GM19372 (cell line): ENCODE data around the gene FGF5.
"Not testable (repeated sequence)": the region's sequence is repeated elsewhere in the genome, so short reads cannot be mapped to it uniquely, and the experiment has no call there.

Experiments
- ATAC-seq: cut with Tn5 transposase; IDR thresholded peaks from one replicate; pipeline ENCODE4 v1.9.1; 2021; ENCODE audit warnings: mild to moderate bottlenecking, low read depth, moderate library complexity; ENCODE audit not compliant: unreplicated experiment

The FGF5 gene

GRCh38 chr4:80266253-80266901, at the start of gene FGF5:
Gene FGF5 (plus strand): TSS chr4:80266664. CDS start chr4:80266825, 161 bp downstream.
- ATAC-seq: no peak

GRCh38 chr4:80219301-80220025, 47.0 kb upstream of the FGF5 start:
- ATAC-seq: no peak

GRCh38 chr4:80220711-80221110, 45.8 kb upstream of the FGF5 start:
- ATAC-seq: no peak

- no peak for ATAC-seq
Observed at GRCh38 chr4:80221161-80221560, 45.3 kb upstream of the FGF5 start.

GRCh38 chr4:80225595-80225994, 40.9 kb upstream of the FGF5 start:
- ATAC-seq: no peak

- no peak for ATAC-seq
Observed at GRCh38 chr4:80226094-80226493, 40.4 kb upstream of the FGF5 start.

- no peak for ATAC-seq
Observed at GRCh38 chr4:80228460-80228859, 38.0 kb upstream of the FGF5 start.

- ATAC-seq: no peak
Observed at GRCh38 chr4:80229128-80229527, 37.3 kb upstream of the FGF5 start.

- no peak for ATAC-seq
Observed at GRCh38 chr4:80229590-80229989, 36.9 kb upstream of the FGF5 start.

GRCh38 chr4:80231180-80231579, 35.3 kb upstream of the FGF5 start:
- no peak for ATAC-seq

GRCh38 chr4:80232707-80233370, 33.6 kb upstream of the FGF5 start:
- ATAC-seq: no peak

GRCh38 chr4:80233390-80233789, 33.1 kb upstream of the FGF5 start:
- ATAC-seq: no peak

GRCh38 chr4:80235451-80235850, 31.0 kb upstream of the FGF5 start:
- no peak for ATAC-seq

- ATAC-seq: no peak
Observed at GRCh38 chr4:80237992-80238391, 28.5 kb upstream of the FGF5 start.

- ATAC-seq: no peak
Observed at GRCh38 chr4:80239480-80240150, 26.8 kb upstream of the FGF5 start.

- no peak for ATAC-seq
Observed at GRCh38 chr4:80240976-80241375, 25.5 kb upstream of the FGF5 start.

GRCh38 chr4:80243274-80244018, 23.0 kb upstream of the FGF5 start:
- no peak for ATAC-seq

GRCh38 chr4:80247484-80247883, 19.0 kb upstream of the FGF5 start:
- not testable (repeated sequence) for ATAC-seq

GRCh38 chr4:80249144-80249543, 17.3 kb upstream of the FGF5 start:
- ATAC-seq: no peak

GRCh38 chr4:80252427-80252826, 14.0 kb upstream of the FGF5 start:
- ATAC-seq: no peak
